Measurements from ENCODE around the gene ZNF440. TPM values are rescaled to one million over a fixed set of nuclear protein-coding genes. Genes with fewer than 3 reads are reported as not detected.
"Not testable (repeated sequence)": the region's sequence is repeated elsewhere in the genome, so short reads cannot be mapped to it uniquely, and the experiment has no call there.

ZNF440 gene
- total and polyA plus RNA-seq, 10 donors = 2.6 to 19.0 (median 14.7) TPM

DNA sequence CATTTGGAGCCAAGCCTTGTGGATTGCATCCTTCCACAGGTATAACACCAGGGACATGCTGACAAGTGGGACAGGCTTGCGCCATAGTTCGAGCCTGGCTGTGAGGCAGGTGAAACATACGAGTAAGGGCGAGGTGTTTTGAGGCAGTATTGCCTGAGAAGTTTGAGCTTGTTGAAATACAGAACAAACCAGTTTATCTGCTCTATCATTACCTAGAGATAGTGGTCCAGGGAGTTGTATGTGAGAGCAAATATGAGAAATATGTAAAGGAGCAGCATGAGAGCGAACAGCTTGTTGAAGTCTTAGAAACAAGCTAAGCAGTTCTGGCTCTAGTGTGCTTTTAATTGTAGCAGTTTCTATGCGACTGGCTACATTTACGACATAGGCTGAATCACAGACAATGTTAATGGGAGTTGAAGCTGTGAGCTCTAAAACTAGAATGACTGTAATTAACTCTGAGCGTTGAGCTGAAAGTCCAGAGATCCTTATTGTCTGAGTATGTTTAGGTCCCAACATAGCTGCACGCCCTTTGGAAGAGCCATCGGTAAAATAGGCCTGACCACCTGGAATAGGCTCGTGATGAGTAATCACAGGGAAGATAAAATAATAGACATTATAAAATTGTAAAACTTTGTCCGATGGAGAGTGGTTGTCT lies 42.6 kb downstream of the ZNF440 start:
- WGBS, 5 donors = 95 to 97% (median 97%) methylated on average over 12 of the region's 12 CpGs
- H3K4me3 ChIP-seq = no peak overlapping the region
- no peak overlapping the region for H3K27ac ChIP-seq
- no peak for DNase-seq
- intact Hi-C loops (cut with DNase I; ENCODE audit: low total_unique reads) = no loop called here
- TF ChIP-seq, protein P1, sequence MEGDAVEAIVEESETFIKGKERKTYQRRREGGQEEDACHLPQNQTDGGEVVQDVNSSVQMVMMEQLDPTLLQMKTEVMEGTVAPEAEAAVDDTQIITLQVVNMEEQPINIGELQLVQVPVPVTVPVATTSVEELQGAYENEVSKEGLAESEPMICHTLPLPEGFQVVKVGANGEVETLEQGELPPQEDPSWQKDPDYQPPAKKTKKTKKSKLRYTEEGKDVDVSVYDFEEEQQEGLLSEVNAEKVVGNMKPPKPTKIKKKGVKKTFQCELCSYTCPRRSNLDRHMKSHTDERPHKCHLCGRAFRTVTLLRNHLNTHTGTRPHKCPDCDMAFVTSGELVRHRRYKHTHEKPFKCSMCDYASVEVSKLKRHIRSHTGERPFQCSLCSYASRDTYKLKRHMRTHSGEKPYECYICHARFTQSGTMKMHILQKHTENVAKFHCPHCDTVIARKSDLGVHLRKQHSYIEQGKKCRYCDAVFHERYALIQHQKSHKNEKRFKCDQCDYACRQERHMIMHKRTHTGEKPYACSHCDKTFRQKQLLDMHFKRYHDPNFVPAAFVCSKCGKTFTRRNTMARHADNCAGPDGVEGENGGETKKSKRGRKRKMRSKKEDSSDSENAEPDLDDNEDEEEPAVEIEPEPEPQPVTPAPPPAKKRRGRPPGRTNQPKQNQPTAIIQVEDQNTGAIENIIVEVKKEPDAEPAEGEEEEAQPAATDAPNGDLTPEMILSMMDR (IDR thresholded peaks at IDR 0.05 in 8 of 11, conservative IDR thresholded peaks at IDR 0.05 in 3 of 11) = no peak
- TF ChIP-seq POLR2AphosphoS5 (IDR thresholded peaks at IDR 0.05) = no peak
- no peak for TF ChIP-seq POLR2A (IDR thresholded peaks at IDR 0.05)
- peaks cover 0 to 94% (median 50%) of the 10 kb centered on the region in 8 donors for H3K9me3 ChIP-seq
- peaks cover 0 to 74% (median 8%) of the 10 kb centered on the region in 6 donors for H3K36me3 ChIP-seq
- no peaks in the 10 kb centered on the region for H3K27me3 ChIP-seq (replicated peaks in 1 of 7)
- H3K4me1 ChIP-seq = no peaks in the 10 kb centered on the region

DNA sequence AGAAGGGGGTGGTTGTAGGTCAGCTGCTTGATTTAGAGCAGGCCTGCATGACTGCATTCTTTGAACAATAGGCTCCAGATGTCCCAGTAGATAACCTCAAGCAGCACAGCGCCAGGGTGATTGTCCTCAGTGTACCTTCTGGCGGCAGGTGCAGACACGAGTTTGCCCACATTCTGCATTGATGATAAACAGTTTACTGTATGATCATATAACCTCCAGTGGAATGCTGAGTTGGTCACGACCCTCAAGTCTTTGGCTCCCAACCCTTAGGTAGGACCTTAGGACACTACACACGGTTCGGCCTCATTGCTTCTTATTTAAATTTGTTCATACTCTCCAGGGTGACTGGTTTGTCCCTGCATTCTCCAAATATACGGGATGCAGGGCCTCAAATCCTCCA lies 46.6 kb downstream of the ZNF440 start:
- Histone ChIP-seq H3K9me3 (peaks cover 0 to 100% (median 79%) of the 10 kb centered on the region in 8 donors), H3K4me1 (no peaks in the 10 kb centered on the region)
- intact Hi-C loops (cut with DNase I; ENCODE audit: low total_unique reads) = no loop called here

DNA sequence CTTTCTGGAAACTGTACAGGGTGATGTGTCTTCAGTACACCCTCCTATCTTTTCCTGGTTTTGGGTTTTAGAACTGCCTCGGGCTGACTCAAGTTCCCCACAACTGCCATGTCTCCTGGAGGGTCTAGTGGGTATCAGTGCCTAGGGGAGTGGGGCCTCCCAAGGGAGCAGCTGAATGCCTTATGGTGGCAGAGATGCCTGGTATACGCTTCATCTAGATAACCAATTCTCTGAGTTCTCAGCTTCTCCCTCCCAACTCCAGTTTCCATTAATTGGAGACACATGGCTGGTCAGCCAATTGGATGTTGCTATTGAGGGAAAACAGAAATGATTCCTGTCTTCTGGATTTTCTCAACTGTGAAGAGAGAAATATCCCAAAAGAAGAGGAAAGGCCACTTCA lies 47.2 kb downstream of the ZNF440 start:
- 90 to 96% (median 95%) methylated on average over 2 of the region's 2 CpGs for WGBS, 5 donors
- H3K9me3 ChIP-seq = peaks cover 0 to 100% (median 84%) of the 10 kb centered on the region in 8 donors
- H3K27me3 ChIP-seq (replicated peaks in 1 of 7) = no peaks in the 10 kb centered on the region
- no peak for DNase-seq
- H3K4me1 ChIP-seq = no peaks in the 10 kb centered on the region
- peaks cover 0 to 75% (median 14%) of the 10 kb centered on the region in 6 donors for H3K36me3 ChIP-seq
- intact Hi-C loops (cut with DNase I; ENCODE audit: low total_unique reads) = no loop called here
- no peak overlapping the region for H3K27ac ChIP-seq
- H3K4me3 ChIP-seq = no peak overlapping the region
- TF ChIP-seq, protein P1 (IDR thresholded peaks at IDR 0.05 in 8 of 11, conservative IDR thresholded peaks at IDR 0.05 in 3 of 11) = no peak
- TF ChIP-seq POLR2A (IDR thresholded peaks at IDR 0.05) = no peak
- TF ChIP-seq POLR2AphosphoS5 (IDR thresholded peaks at IDR 0.05) = no peak

More for the DNA sequence above, 46.6 kb downstream of the ZNF440 start:
- no peak overlapping the region for H3K27ac ChIP-seq
- H3K27me3 ChIP-seq (replicated peaks in 1 of 7) = no peaks in the 10 kb centered on the region
- no peak overlapping the region for H3K4me3 ChIP-seq
- TF ChIP-seq POLR2AphosphoS5 (IDR thresholded peaks at IDR 0.05) (no peak), POLR2A (IDR thresholded peaks at IDR 0.05) (no peak)
- TF ChIP-seq, protein P1 (IDR thresholded peaks at IDR 0.05 in 8 of 11, conservative IDR thresholded peaks at IDR 0.05 in 3 of 11) = no peak
- DNase-seq = no peak
- H3K36me3 ChIP-seq = peaks cover 0 to 72% (median 9%) of the 10 kb centered on the region in 6 donors
- WGBS, 5 donors = 92 to 97% (median 96%) methylated on average over 7 of the region's 7 CpGs

DNA sequence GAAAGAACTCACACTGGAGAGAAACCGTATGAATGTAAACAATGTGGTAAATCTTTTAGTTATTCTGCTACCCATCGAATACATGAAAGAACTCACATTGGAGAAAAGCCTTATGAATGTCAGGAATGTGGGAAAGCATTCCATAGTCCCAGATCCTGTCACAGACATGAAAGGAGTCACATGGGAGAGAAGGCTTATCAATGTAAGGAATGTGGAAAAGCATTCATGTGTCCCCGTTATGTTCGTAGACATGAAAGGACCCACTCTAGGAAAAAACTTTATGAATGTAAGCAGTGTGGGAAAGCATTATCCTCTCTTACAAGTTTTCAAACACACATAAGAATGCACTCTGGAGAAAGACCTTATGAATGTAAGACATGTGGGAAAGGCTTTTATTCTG lies 53.7 kb downstream of the ZNF440 start:
- H3K27me3 ChIP-seq (replicated peaks in 1 of 7); intact Hi-C loops (cut with DNase I; ENCODE audit: low total_unique reads); H3K27ac ChIP-seq; H3K4me1 ChIP-seq; H3K4me3 ChIP-seq; DNase-seq: not testable (repeated sequence)
- 95 to 99% (median 98%) methylated on average over 4 of the region's 4 CpGs for WGBS, 5 donors
- peaks cover 24 to 100% (median 99%) of the 10 kb centered on the region in 8 donors for H3K9me3 ChIP-seq
- H3K36me3 ChIP-seq = peaks cover 14 to 71% (median 39%) of the 10 kb centered on the region in 6 donors
